GM18502 (cell line): ENCODE results near the gene PIGW.
A peak's percentile ranks its signal among the peaks of the same experiment; 100 is the strongest.

ENCODE experiments used
- ATAC-seq: cut with Tn5 transposase; IDR thresholded peaks from one replicate; pipeline ENCODE4 v1.9.1; 2021; ENCODE audit warnings: mild to moderate bottlenecking; ENCODE audit not compliant: unreplicated experiment, poor library complexity

Gene PIGW

GRCh38 chr17:36544307-36545076 is 9.7 kb downstream of the PIGW start, which contains the start of gene GGNBP2:
GGNBP2 (plus strand) TSS chr17:36544919; CDS start chr17:36545725, 806 bp downstream.
- peak; percentile 57 for ATAC-seq

- peak; percentile 39 for ATAC-seq
Observed at GRCh38 chr17:36545077-36545464, 10.3 kb downstream of the PIGW start.

GRCh38 chr17:36545465-36546417 is 11.0 kb downstream of the PIGW start:
- ATAC-seq, result peak; percentile 68

- ATAC-seq, result no peak
Observed at GRCh38 chr17:36546418-36547093, 11.8 kb downstream of the PIGW start.

- no peak for ATAC-seq
Observed at GRCh38 chr17:36547776-36548175, 13.0 kb downstream of the PIGW start.

GRCh38 chr17:36550491-36551417 is 16.0 kb downstream of the PIGW start:
- ATAC-seq, result no peak

GRCh38 chr17:36553459-36553858 is 18.7 kb downstream of the PIGW start:
- no peak for ATAC-seq

GRCh38 chr17:36566081-36566480 is 31.3 kb downstream of the PIGW start:
- no peak for ATAC-seq

- ATAC-seq, result no peak
Observed at GRCh38 chr17:36575028-36575427, 40.2 kb downstream of the PIGW start.

- no peak for ATAC-seq
Observed at GRCh38 chr17:36576793-36577192, 42.0 kb downstream of the PIGW start.

- no peak for ATAC-seq
Observed at GRCh38 chr17:36578671-36579070, 43.9 kb downstream of the PIGW start.

- ATAC-seq, result no peak
Observed at GRCh38 chr17:36583787-36584186, 49.0 kb downstream of the PIGW start.

- no peak for ATAC-seq
Observed at GRCh38 chr17:36586138-36586537, 51.4 kb downstream of the PIGW start.
